IMR-90 (cell line): ENCODE results near the gene CANT1. TPM values are rescaled to one million over a fixed set of nuclear protein-coding genes. Genes with fewer than 3 reads are reported as not detected.
A peak's percentile ranks its signal among the peaks of the same experiment; 100 is the strongest.

Experiments
- ATAC-seq: fragments of 200-7000 bp; cut with Tn5 transposase; 2 replicates; pipeline ENCODE4 v1.9.1; 2020; ENCODE audit warnings: low read depth, mild to moderate bottlenecking, moderate library complexity
- BruUV-seq: library from RNA; stranded (reverse); fragments of 400-500 nt; replicated peaks from 2 replicates; lab custom pipeline; 2021; lab: Mats Ljungman, UMichigan
- CTCF ChIA-PET: fragments of 300-600 bp; formaldehyde crosslinking; extraction: SDS; loops from one replicate; lab custom pipeline; 2021; ENCODE audit warnings: antibody characterized with exemption; lab: Yijun Ruan, JAX
- POLR2A ChIA-PET: fragments of 300-600 bp; sonication (Branson Sonifier 250); formaldehyde crosslinking; loops from one replicate; lab custom pipeline; 2022; ENCODE audit warnings: antibody characterized with exemption; ENCODE audit not compliant: unreplicated experiment; lab: Charles Lee
- DNase-seq: peaks from one replicate; pipeline ENCODE4 v3.0.0; 2013
- H2AFZ ChIP-seq: replicated peaks from 2 replicates; pipeline ENCODE3; 2013; ENCODE audit warnings: low read length, mild to moderate bottlenecking; ENCODE audit not compliant: poor library complexity
- H2AK5ac ChIP-seq: 2 replicates; pipeline ENCODE4 v1.6.1; 2013; ENCODE audit warnings: low read depth, low read length, inconsistent platforms
- H2AK9ac ChIP-seq: replicated peaks from 2 replicates; pipeline ENCODE3; 2013; ENCODE audit warnings: mild to moderate bottlenecking, low read depth, low read length, moderate library complexity; ENCODE audit not compliant: poor library complexity
- H2BK120ac ChIP-seq: 2 replicates; pipeline ENCODE4 v1.6.1; 2013; ENCODE audit warnings: low read depth, low read length, inconsistent platforms
- H2BK15ac ChIP-seq: 3 replicates; pipeline ENCODE4 v1.6.1; 2013; ENCODE audit warnings: low read depth, low read length, inconsistent platforms
- H2BK20ac ChIP-seq: 2 replicates; pipeline ENCODE4 v1.6.1; 2013; ENCODE audit warnings: low read depth, mild to moderate bottlenecking, inconsistent platforms, low read length, moderate library complexity
- H2BK5ac ChIP-seq: 2 replicates; pipeline ENCODE4 v1.6.1; 2013; ENCODE audit warnings: mild to moderate bottlenecking, low read depth, low read length, inconsistent platforms; ENCODE audit not compliant: poor library complexity, severe bottlenecking
- H3K14ac ChIP-seq: replicated peaks from 2 replicates; pipeline ENCODE4 v1.6.1; 2013; ENCODE audit warnings: low read depth, low read length, inconsistent platforms
- H3K18ac ChIP-seq: 2 replicates; pipeline ENCODE4 v1.6.1; 2013; ENCODE audit warnings: low read depth, low read length, control low read depth
- H3K23ac ChIP-seq: 2 replicates; pipeline ENCODE4 v1.6.1; 2013; ENCODE audit warnings: low read depth, low read length, inconsistent platforms
- H3K27ac ChIP-seq: 2 replicates; pipeline ENCODE4 v1.5.1; 2013; ENCODE audit warnings: mild to moderate bottlenecking, control low read depth, low read length; ENCODE audit not compliant: insufficient read depth
- H3K27me3 ChIP-seq: 2 replicates; pipeline ENCODE4 v1.6.1; 2013; ENCODE audit warnings: low read length; ENCODE audit not compliant: control insufficient read depth, insufficient read depth
- H3K36me3 ChIP-seq: 2 replicates; pipeline ENCODE4 v1.6.1; 2013; ENCODE audit warnings: low read length, mixed read lengths; ENCODE audit not compliant: control insufficient read depth, insufficient read depth
- H3K4ac ChIP-seq: 2 replicates; pipeline ENCODE4 v1.6.1; 2013; ENCODE audit warnings: low read depth, low read length, inconsistent platforms
- H3K4me1 ChIP-seq: 2 replicates; pipeline ENCODE4 v1.6.1; 2013; ENCODE audit warnings: low read length, mixed read lengths; ENCODE audit not compliant: control insufficient read depth, insufficient read depth
- H3K4me2 ChIP-seq: 2 replicates; pipeline ENCODE4 v1.6.1; 2013; ENCODE audit warnings: low read depth, mild to moderate bottlenecking, control low read depth, low read length, moderate library complexity
- H3K4me3 ChIP-seq: 2 replicates; pipeline ENCODE4 v1.5.1; 2013; ENCODE audit warnings: low read depth, mild to moderate bottlenecking, control low read depth, low read length, moderate library complexity; ENCODE audit not compliant: insufficient read depth
- H3K56ac ChIP-seq: 2 replicates; pipeline ENCODE4 v1.6.1; 2013; ENCODE audit warnings: low read length, inconsistent platforms; ENCODE audit not compliant: insufficient read depth; ENCODE audit errors: extremely low read depth
- H3K79me1 ChIP-seq, 2 experiments: 2 replicates each; pipeline ENCODE4 v1.6.1; 2013; ENCODE audit warnings: low read length in 2 of 2, inconsistent platforms in 1 of 2, low read depth in 1 of 2
- H3K9ac ChIP-seq: 2 replicates; pipeline ENCODE4 v1.6.1; 2013; ENCODE audit warnings: low read depth, low read length, control low read depth
- H3K9me1 ChIP-seq: 2 replicates; pipeline ENCODE4 v1.6.1; 2013; ENCODE audit warnings: low read length, inconsistent platforms; ENCODE audit not compliant: insufficient read depth
- H3K9me3 ChIP-seq: 2 replicates; pipeline ENCODE4 v1.6.1; 2013; ENCODE audit warnings: low read length; ENCODE audit not compliant: control insufficient read depth, insufficient read depth
- H4K20me1 ChIP-seq: 2 replicates; pipeline ENCODE4 v1.6.1; 2013; ENCODE audit warnings: low read length, inconsistent platforms; ENCODE audit not compliant: insufficient read depth
- H4K5ac ChIP-seq: 2 replicates; pipeline ENCODE4 v1.6.1; 2013; ENCODE audit warnings: mild to moderate bottlenecking, low read depth, low read length, control low read depth
- H4K8ac ChIP-seq, 2 experiments: 2 replicates each; pipeline ENCODE4 v1.6.1; 2013; ENCODE audit warnings: low read depth in 2 of 2, low read length in 2 of 2, control low read depth in 1 of 2, inconsistent platforms in 1 of 2
- H4K91ac ChIP-seq: 2 replicates; pipeline ENCODE4 v1.6.1; 2013; ENCODE audit warnings: low read depth, low read length, inconsistent platforms; ENCODE audit not compliant: insufficient read depth
- MAFK ChIP-seq: IDR thresholded peaks from 2 replicates; pipeline ENCODE4 v1.6.1; 2012; ENCODE audit warnings: low read depth, low read length, improper control_type of control experiment
- NFE2L2 ChIP-seq: fragments of 150-350 bp; IDR thresholded peaks from 2 replicates; pipeline ENCODE4 v1.6.1; 2016; ENCODE audit warnings: low read depth, mild to moderate bottlenecking, low read length
- WGBS, 2 experiments: methylation state at CpG; one replicate each; pipeline versions ENCODE4 v1.1.5 to v1.1.7; 2013; ENCODE audit warnings: missing lambda C conversion rate in 2 of 2; ENCODE audit not compliant: insufficient read length in 1 of 2; ENCODE audit errors: extremely low coverage in 2 of 2; 5-methylcytosine and 5-hydroxymethylcytosine counted together
- dilution Hi-C: fragments of 300-500 bp; cut with HindIII; formaldehyde crosslinking; loops from one replicate; pipeline ENCODE4 v1.14.3; 2018; ENCODE audit warnings: low sequenced_read_pairs; ENCODE audit not compliant: unreplicated experiment
- in situ Hi-C: fragments of 300-500 bp; cut with MboI; formaldehyde crosslinking; loops from 3 replicates; pipeline ENCODE4 v1.14.3; 2019; ENCODE audit warnings: low sequenced_read_pairs, inconsistent platforms, mixed read lengths
- intact Hi-C: fragments of 100-400 bp; cut with micrococcal nuclease; formaldehyde crosslinking; loops from 2 replicates; pipeline ENCODE4 v1.10.0; 2022
- polyA plus RNA-seq, 3 experiments: library from polyadenylated mRNA; depleted of rRNA; stranded (reverse); fragments of >200 nt; gene quantifications; 2 replicates each; pipeline ENCODE4 v1.2.3, GENCODE V29; 2012; ENCODE audit warnings: low replicate concordance in 1 of 3
- total RNA-seq: library from RNA; depleted of rRNA; stranded (reverse); fragments of >200 nt; gene quantifications from 2 replicates; pipeline ENCODE4 v1.2.3, GENCODE V29; 2012
- TF ChIP-seq, protein P1 (sequence below): fragments of 150-350 bp; IDR thresholded peaks from 2 replicates; pipeline ENCODE4 v1.6.1; 2017; ENCODE audit warnings: mild to moderate bottlenecking, antibody characterized with exemption, low read length, low read depth
- TF ChIP-seq, protein P2 (sequence below): fragments of 150-350 bp; IDR thresholded peaks from 2 replicates; pipeline ENCODE4 v1.6.1; 2016; ENCODE audit warnings: low read depth, mild to moderate bottlenecking, low read length, moderate library complexity, borderline replicate concordance

Gene CANT1
- total and polyA plus RNA-seq, 2 of the 4 experiments (the other 2 are of a cell fraction), result 51.8 to 73.4 TPM

GRCh38 chr17:79046916-79047280 is 37.3 kb upstream of the CANT1 start:
- Histone ChIP-seq H3K9me1 (peaks cover 15% of the 10 kb centered on the region), H3K36me3 (peaks cover 8% of the 10 kb centered on the region; the same call in 1 of the 2 replicates), H3K79me1 (0 out of 4 replicates have a peak, but pooled peaks cover 0 to 5% of the 10 kb centered on the region in 2 experiments), H2AK9ac (peak overlapping the region; percentile 51), H3K9ac (no peak overlapping the region), H3K4ac (no peak overlapping the region), H4K91ac (no peak overlapping the region), H3K56ac (no peak overlapping the region), H4K20me1 (no peaks in the 10 kb centered on the region; the same call in 1 of the 2 replicates), H3K14ac (no peak overlapping the region), H3K23ac (no peak overlapping the region), H2BK5ac (no peak overlapping the region), H2AFZ (no peak overlapping the region), H3K18ac (no peak overlapping the region), H2BK15ac (no peak overlapping the region), H3K4me3 (no peak overlapping the region), H2BK20ac (no peak overlapping the region), H2AK5ac (no peak overlapping the region), H4K8ac (no peak overlapping the region), H3K4me2 (no peak overlapping the region), H3K4me1 (no peaks in the 10 kb centered on the region), H3K9me3 (no peaks in the 10 kb centered on the region), H4K5ac (no peak overlapping the region), H3K27ac (no peak overlapping the region), H3K27me3 (no peaks in the 10 kb centered on the region; the same call in 1 of the 2 replicates), H2BK120ac (no peak overlapping the region)
- DNase-seq (no peak), ATAC-seq (no peak)
- dilution Hi-C loops, result no loop called here
- in situ Hi-C loops, result no loop called here
- POLR2A ChIA-PET, result no interaction called here
- TF ChIP-seq, protein P1, sequence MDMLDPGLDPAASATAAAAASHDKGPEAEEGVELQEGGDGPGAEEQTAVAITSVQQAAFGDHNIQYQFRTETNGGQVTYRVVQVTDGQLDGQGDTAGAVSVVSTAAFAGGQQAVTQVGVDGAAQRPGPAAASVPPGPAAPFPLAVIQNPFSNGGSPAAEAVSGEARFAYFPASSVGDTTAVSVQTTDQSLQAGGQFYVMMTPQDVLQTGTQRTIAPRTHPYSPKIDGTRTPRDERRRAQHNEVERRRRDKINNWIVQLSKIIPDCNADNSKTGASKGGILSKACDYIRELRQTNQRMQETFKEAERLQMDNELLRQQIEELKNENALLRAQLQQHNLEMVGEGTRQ, result no peak
- TF ChIP-seq NFE2L2 (no peak), MAFK (no peak)
- TF ChIP-seq, protein P2, sequence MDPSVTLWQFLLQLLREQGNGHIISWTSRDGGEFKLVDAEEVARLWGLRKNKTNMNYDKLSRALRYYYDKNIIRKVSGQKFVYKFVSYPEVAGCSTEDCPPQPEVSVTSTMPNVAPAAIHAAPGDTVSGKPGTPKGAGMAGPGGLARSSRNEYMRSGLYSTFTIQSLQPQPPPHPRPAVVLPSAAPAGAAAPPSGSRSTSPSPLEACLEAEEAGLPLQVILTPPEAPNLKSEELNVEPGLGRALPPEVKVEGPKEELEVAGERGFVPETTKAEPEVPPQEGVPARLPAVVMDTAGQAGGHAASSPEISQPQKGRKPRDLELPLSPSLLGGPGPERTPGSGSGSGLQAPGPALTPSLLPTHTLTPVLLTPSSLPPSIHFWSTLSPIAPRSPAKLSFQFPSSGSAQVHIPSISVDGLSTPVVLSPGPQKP, result no peak
- intact Hi-C loops, result loop anchor here (1.0 to 5.0 kb wide), 2 partner anchors 35 to 345 kb away; no protein-coding TSS in a partner anchor
- BruUV-seq, result no TSS peak
- WGBS, 2 experiments, result 48% methylated on average over 9 of the region's 15 CpGs; no CpG with 5 or more reads in 1 of the 2 experiments
- CTCF ChIA-PET, result no interaction called here
